ENCODE results near the gene HCRTR1. TPM values are rescaled to one million over a fixed set of nuclear protein-coding genes. Genes with fewer than 3 reads are reported as not detected.

The HCRTR1 gene
- total RNA-seq = 1 to 10 TPM in 2 of 4 donors, under 1 TPM in 2; 0.40 to 5.6 (median 1.3) TPM

DNA sequence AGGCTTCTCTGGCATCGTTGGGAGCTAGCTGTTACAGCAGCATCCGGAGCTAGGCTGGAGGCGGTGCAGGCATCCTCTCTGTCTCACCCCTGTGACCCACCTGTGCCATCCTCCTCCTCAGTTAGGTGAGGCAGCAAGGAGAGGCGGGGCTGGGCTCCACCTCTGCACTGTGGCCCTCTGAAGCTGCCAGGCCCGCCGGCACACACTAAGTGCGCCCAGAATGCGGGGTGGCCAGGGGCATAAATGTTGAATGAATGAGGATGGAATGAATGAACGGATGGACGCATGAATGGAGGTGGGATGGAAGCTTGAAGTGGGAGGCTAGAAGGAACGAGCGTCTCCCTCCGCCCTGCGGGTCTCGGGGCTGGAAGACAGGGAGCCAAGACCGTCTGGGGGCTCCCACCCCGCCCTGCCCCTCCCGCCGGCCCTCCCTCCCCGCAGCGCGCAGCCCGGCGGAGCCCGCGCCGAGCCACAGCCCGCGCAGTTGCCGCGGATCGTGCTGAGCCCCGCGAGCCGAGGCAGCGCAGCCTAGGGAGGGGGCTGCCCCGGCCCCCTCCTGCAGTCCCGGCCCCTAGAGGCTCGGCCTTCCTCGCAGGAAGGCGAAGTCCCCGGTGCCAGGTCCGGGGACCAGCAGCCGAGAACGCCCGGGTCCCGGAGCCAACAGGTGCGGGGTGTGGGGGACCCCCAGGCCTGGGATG, at the start of gene HCRTR1:
Gene HCRTR1 (plus strand): TSS at position 472 of the 698 bp plus-strand sequence. CDS start 1,504 bp downstream, outside the sequence.
- Histone ChIP-seq H3K27ac (no peak within 1 kb of the TSS), H3K4me1 (peaks cover 9 to 32% of the 10 kb centered on the region in 2 donors), H3K4me3 (replicated peaks in 1 of 3) (peak within 1 kb of the TSS; percentile 19 to 56 (median 23)), H3K9me3 (no peaks in the 10 kb centered on the region), H3K27me3 (no peaks in the 10 kb centered on the region), H3K36me3 (no peaks in the 10 kb centered on the region)
- no peak for DNase-seq
- intact Hi-C loops (cut with DNase I) = no loop called here
- TF ChIP-seq, protein P1, sequence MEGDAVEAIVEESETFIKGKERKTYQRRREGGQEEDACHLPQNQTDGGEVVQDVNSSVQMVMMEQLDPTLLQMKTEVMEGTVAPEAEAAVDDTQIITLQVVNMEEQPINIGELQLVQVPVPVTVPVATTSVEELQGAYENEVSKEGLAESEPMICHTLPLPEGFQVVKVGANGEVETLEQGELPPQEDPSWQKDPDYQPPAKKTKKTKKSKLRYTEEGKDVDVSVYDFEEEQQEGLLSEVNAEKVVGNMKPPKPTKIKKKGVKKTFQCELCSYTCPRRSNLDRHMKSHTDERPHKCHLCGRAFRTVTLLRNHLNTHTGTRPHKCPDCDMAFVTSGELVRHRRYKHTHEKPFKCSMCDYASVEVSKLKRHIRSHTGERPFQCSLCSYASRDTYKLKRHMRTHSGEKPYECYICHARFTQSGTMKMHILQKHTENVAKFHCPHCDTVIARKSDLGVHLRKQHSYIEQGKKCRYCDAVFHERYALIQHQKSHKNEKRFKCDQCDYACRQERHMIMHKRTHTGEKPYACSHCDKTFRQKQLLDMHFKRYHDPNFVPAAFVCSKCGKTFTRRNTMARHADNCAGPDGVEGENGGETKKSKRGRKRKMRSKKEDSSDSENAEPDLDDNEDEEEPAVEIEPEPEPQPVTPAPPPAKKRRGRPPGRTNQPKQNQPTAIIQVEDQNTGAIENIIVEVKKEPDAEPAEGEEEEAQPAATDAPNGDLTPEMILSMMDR (IDR thresholded peaks at IDR 0.05) = no peak
- TF ChIP-seq POLR2A (IDR thresholded peaks at IDR 0.05) = no peak
- 23 to 26% methylated on average over 19 to 23 of the region's 48 CpGs for WGBS, 2 donors

DNA sequence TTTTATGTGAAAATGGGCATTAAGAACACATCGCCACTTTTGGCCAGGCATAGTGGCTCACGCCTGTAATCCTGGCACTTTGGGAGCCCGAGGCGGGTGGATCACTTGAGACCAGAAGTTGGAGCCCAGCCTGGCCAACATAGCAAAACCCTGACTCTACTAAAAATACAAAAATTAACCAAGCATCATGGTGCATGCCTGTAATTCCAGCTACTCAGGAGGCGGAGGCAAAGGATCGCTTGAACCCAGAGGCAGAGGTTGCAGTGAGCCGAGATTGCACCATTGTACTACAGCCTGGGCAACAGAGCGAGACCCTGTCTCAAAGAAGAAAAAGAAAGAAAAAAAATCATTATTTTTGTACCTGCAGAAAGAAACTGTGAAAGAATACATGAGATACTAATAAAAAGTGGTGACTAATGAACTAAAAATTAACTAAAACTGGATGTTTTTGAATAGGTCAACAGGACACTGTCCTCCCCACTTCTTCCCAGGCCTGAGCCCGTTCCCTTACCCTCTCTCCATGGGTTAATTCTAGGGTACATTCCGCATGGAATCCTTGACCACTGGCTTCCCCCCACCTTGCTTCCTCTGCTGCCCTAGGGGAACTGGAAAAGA, 49.4 kb upstream of the HCRTR1 start:
- Histone ChIP-seq H3K27me3 (no peaks in the 10 kb centered on the region), H3K9me3 (no peaks in the 10 kb centered on the region), H3K36me3 (no peaks in the 10 kb centered on the region), H3K27ac (peak overlapping the region; percentile 82 to 97 (median 83)), H3K4me3 (replicated peaks in 1 of 3) (no peak overlapping the region), H3K4me1 (peaks cover 38 to 67% of the 10 kb centered on the region in 2 donors)
- intact Hi-C loops (cut with DNase I) = loop anchor here (10.0 kb wide), 2 partner anchors 227 to 397 kb away; no protein-coding TSS in a partner anchor
- WGBS, 2 donors = 48 to 49% methylated on average over 10 of the region's 10 CpGs
- TF ChIP-seq, protein P1 (IDR thresholded peaks at IDR 0.05) = no peak
- TF ChIP-seq POLR2A (IDR thresholded peaks at IDR 0.05) = peak in 1 of 2 donors; percentile 14
- DNase-seq = peak; percentile 83 to 90

DNA sequence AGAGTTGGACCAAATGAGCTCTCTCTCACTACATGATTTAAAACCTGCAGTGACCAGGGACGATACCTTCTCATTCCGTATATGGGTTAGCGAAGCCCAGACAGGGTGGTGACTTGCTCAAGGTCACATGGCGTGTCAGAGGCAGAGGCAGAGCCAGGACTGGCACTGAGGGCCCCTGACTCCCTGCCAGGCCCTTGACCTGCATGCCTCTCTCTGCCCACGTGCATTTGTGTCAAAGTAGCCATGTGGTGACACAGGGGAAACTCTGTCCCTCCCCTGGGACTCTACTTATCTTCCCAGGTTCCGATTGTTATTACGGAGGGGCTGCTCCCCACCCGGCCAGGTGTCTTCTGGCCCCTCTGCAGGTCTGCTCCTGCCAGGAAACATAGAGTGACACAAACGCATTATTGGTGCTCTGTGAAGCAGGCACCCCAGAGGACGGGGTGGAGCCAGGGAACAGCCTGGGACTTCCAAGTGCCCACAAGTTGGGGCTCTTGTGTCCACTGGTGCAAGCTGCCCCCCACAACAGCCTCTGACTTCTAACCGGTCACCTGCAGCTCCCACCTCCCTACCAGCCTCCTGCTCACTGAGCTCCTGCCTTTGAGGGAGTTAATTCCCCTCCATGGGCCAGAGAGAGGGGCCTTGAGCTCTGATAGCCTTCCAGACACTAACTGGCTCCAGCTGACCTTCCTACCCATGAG, 48.4 kb upstream of the HCRTR1 start:
- peaks cover 47 to 67% of the 10 kb centered on the region in 2 donors for H3K4me1 ChIP-seq
- TF ChIP-seq, protein P1 (IDR thresholded peaks at IDR 0.05) = no peak
- peak in 1 of 2 donors; percentile 48 for TF ChIP-seq POLR2A (IDR thresholded peaks at IDR 0.05)
- no peak overlapping the region for H3K4me3 ChIP-seq (replicated peaks in 1 of 3)
- no peaks in the 10 kb centered on the region for H3K36me3 ChIP-seq
- H3K9me3 ChIP-seq = no peaks in the 10 kb centered on the region
- peak; percentile 94 to 96 for DNase-seq
- intact Hi-C loops (cut with DNase I) = loop anchor here (10.0 kb wide), 2 partner anchors 226 to 396 kb away; no protein-coding TSS in a partner anchor
- 24 to 59% methylated on average over 9 of the region's 11 CpGs for WGBS, 2 donors
- peak overlapping the region; percentile 82 to 97 (median 83) for H3K27ac ChIP-seq
- no peaks in the 10 kb centered on the region for H3K27me3 ChIP-seq

DNA sequence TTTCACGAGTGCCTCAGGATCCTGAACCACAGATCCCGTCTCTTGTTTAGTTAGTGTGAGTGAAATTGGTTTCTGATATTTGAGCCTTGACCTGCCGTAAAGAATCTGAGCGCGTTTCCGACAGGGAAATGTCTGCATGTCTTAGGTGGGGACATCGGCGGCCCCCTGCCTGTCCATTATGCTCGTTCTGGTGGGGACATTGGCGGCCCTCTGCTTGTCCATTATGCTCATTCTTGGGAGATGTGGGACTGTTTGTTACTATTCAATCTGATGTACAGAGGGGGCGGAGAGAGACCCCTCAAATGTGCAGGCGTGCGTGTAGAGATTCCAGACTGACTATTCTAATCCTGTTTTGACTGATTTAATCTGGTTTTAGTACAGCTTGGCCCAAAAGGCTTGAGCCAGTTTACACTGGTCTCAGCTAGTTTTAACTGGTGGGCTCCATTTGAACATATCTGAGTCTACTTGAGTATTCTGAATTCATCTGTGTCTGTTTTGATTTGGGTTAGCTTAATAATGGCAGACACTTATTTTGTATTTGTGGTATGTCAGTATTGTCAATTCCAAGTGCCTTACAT, 47.8 kb upstream of the HCRTR1 start:
- Histone ChIP-seq H3K4me1 (peaks cover 53 to 67% of the 10 kb centered on the region in 2 donors), H3K36me3 (no peaks in the 10 kb centered on the region), H3K27me3 (no peaks in the 10 kb centered on the region), H3K4me3 (replicated peaks in 1 of 3) (no peak overlapping the region), H3K27ac (peak overlapping the region; percentile 82 to 97 (median 83)), H3K9me3 (no peaks in the 10 kb centered on the region)
- no peak for TF ChIP-seq POLR2A (IDR thresholded peaks at IDR 0.05)
- TF ChIP-seq, protein P1 (IDR thresholded peaks at IDR 0.05) = no peak
- 33 to 52% methylated on average over 13 of the region's 13 CpGs for WGBS, 2 donors
- intact Hi-C loops (cut with DNase I) = loop anchor here (10.0 kb wide), 2 partner anchors 225 to 395 kb away; no protein-coding TSS in a partner anchor
- DNase-seq = peak; percentile 67 to 72

Data from thyroid gland (tissue), 4 donors.